Activated B cell treated with CpG ODN at 0.5 μM for 24 hours (primary cell): Measurements from ENCODE around the gene FAM193A. TPM values are rescaled to one million over a fixed set of nuclear protein-coding genes. Genes with fewer than 3 reads are reported as not detected.
A peak's percentile ranks its signal among the peaks of the same experiment; 100 is the strongest.

Source experiments
- ATAC-seq: fragments of 200-7000 bp; cut with Tn5 transposase; one replicate; pipeline ENCODE4 v1.10.0; 2021; ENCODE audit warnings: low read depth, mild to moderate bottlenecking, moderate library complexity
- CTCF ChIA-PET: fragments of 350-600 bp; sonication (Branson Sonifier 250); formaldehyde crosslinking; loops from one replicate; lab custom pipeline; 2021; ENCODE audit warnings: antibody characterized with exemption; lab: Charles Lee
- POLR2A ChIA-PET: fragments of 350-600 bp; sonication (Branson Sonifier 250); formaldehyde crosslinking; loops from one replicate; lab custom pipeline; 2021; ENCODE audit warnings: antibody characterized with exemption; lab: Charles Lee
- DNase-seq: peaks from one replicate; pipeline ENCODE4 v3.0.0; 2022
- H3K27ac Mint-ChIP-seq: one replicate; pipeline ENCODE4 v1.8.0; 2020; ENCODE audit warnings: mixed read lengths
- H3K27me3 Mint-ChIP-seq: one replicate; pipeline ENCODE4 v1.8.0; 2021; ENCODE audit warnings: mixed read lengths
- H3K36me3 Mint-ChIP-seq: one replicate; pipeline ENCODE4 v1.8.0; 2021; ENCODE audit warnings: low read depth, mixed read lengths
- H3K4me1 Mint-ChIP-seq: one replicate; pipeline ENCODE4 v1.8.0; 2021; ENCODE audit warnings: mixed read lengths
- H3K4me3 Mint-ChIP-seq: one replicate; pipeline ENCODE4 v1.8.0; 2020; ENCODE audit warnings: mild to moderate bottlenecking, mixed read lengths
- H3K9me3 Mint-ChIP-seq: one replicate; pipeline ENCODE4 v1.8.0; 2020; ENCODE audit warnings: mixed read lengths
- CTCF ChIP-seq: fragments of 200-600 bp; IDR thresholded peaks from one replicate; pipeline ENCODE4 v1.8.0; 2022; ENCODE audit warnings: antibody characterized with exemption, mild to moderate bottlenecking
- intact Hi-C: fragments of 100-400 bp; cut with micrococcal nuclease; formaldehyde crosslinking; loops from one replicate; pipeline ENCODE4 v1.15.1; 2024
- total RNA-seq: library from RNA; stranded (reverse); gene quantifications from 2 replicates; pipeline ENCODE4 v1.2.3, GENCODE V29; 2022

FAM193A gene
- total RNA-seq, 1 donor from 2014 or later: 42.8 TPM

- TF ChIP-seq CTCF: no peak
- peaks cover 64% of the 10 kb centered on the region for H3K4me1 Mint-ChIP-seq
- POLR2A ChIA-PET: no interaction called here
These were observed 214.5 kb downstream of the FAM193A start for GRCh38 chr4:2750719-2751605.

GRCh38 chr4:2753436-2753835 is 217.0 kb downstream of the FAM193A start:
- Mint-ChIP-seq H3K9me3 (no peaks in the 10 kb centered on the region), H3K36me3 (peaks cover 22% of the 10 kb centered on the region), H3K27me3 (no peaks in the 10 kb centered on the region), H3K4me3 (peak overlapping the region; percentile 32), H3K27ac (no peak overlapping the region), H3K4me1 (peaks cover 47% of the 10 kb centered on the region)
- DNase-seq (no peak), ATAC-seq (no peak)
- POLR2A ChIA-PET: no interaction called here
- CTCF ChIA-PET: interaction anchor here (1.0 kb wide), 1 partner anchor 57 kb away, joined by 3 read pairs; no protein-coding TSS in a partner anchor
- intact Hi-C loops: no loop called here
- no peak for TF ChIP-seq CTCF

More at GRCh38 chr4:2750719-2751605, 214.5 kb downstream of the FAM193A start:
- no peaks in the 10 kb centered on the region for H3K9me3 Mint-ChIP-seq
- no peak overlapping the region for H3K4me3 Mint-ChIP-seq
- H3K36me3 Mint-ChIP-seq: peaks cover 41% of the 10 kb centered on the region
- intact Hi-C loops: no loop called here
- ATAC-seq (no peak), DNase-seq (no peak)
- CTCF ChIA-PET: no interaction called here
- H3K27ac Mint-ChIP-seq: no peak overlapping the region
- H3K27me3 Mint-ChIP-seq: no peaks in the 10 kb centered on the region

DNA sequence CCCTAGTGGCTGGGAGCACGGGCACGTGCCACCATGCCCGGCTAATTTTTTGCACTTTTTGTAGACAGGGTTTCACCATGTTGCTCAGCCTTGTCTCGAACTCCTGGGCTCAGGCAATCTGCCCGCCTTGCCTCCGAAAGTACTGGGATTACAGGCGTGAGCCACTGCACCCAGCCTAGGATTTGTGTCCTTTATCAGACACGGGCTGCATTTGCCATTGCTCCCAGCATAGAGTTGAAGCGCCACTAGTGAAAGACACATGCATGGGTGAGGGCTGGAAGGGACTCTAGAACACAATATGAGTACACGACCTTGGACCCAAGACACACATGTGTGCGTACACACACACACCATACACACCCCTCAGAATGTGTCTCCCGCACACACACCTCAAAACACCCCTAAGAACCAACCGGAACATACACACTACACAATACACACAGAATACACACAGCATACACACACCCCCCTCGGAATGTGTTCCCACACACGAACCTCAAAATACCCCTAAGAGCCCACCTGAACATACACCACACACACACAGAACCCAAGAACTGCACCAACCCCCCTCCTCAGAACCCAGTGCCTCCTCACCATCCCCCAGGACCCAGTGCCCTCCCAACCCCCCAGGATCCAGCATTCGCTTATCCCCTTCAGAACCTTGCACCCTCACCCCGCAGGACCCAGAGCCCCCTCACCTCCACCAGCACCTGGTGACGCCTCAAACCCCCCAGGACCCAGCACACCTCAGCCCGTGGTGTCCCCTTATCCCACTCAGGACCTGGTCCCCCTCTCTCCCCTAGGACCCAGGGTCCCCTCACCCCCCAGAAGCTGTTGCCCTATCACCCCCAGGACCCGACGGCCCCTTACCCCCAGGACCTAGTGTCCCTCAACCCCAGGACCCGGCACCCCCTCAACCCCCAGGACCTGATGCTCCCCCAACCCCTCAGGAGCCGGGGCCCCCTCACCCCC is 218.7 kb downstream of the FAM193A start:
- H3K36me3 Mint-ChIP-seq: peaks cover 22% of the 10 kb centered on the region
- no peaks in the 10 kb centered on the region for H3K27me3 Mint-ChIP-seq
- CTCF ChIA-PET: no interaction called here
- no peaks in the 10 kb centered on the region for H3K9me3 Mint-ChIP-seq
- intact Hi-C loops: loop anchor here (5.0 kb wide), 1 partner anchor 162 kb away; no protein-coding TSS in a partner anchor
- peak overlapping the region; percentile 81 for H3K4me3 Mint-ChIP-seq
- H3K27ac Mint-ChIP-seq: peak overlapping the region; percentile 57
- ATAC-seq (no peak), DNase-seq (no peak)
- no peak for TF ChIP-seq CTCF
- peaks cover 37% of the 10 kb centered on the region for H3K4me1 Mint-ChIP-seq
- POLR2A ChIA-PET: interaction anchor here (0.5 to 3.4 kb wide), 10 partner anchors 9 to 440 kb away, joined by 3 to 40 read pairs (median 6); partner anchors contain the start of genes ADD1 and RNF4

DNA sequence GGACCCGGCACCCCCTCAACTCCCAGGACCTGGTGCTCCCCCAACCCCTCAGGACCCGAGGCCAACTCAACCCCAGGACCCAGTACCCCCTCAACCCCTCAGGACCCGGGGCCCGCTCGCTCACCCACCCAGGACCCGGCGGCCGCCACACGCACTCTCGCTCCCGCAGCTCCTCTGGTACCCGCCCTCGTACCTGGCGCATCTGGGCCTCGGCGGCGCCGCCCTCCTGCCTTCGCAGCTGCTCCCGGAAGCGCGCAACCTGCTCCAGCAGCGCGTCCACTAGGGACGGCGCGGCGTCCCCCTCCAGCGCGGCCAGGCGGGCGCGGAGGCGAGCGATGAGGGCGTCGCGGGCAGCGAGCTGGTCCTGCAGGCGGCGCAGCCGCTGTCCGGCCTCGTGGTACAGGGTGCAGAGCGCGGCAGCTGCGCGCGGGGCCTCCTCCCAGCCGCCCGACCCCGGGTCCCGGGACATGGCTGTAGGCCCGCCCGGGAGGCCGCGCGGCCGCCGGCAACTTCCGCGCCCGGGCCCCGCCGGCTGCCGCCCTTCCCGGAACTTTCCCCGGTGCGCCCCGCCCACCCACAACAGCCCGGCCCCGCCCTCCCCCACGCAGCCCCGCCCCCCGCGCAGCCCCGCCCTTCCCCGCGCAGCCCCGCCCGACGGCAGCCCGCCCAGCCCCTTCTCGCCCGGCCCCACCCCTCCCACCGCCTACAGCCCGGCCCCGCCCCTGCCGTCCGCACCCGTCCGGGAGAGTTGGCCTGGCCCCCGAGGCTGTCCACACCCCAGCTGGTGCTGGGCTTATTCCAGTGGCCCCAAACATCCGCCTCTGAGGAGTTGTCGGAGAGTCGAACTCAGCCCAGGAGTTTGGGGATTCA is 219.6 kb downstream of the FAM193A start, which contains the start of gene TNIP2:
TNIP2 (minus strand) TSS at position 516 of the 870 bp plus-strand sequence; CDS start at position 469, 47 bp downstream.
- Mint-ChIP-seq H3K36me3 (peaks cover 16% of the 10 kb centered on the region), H3K4me1 (peaks cover 38% of the 10 kb centered on the region), H3K4me3 (peak within 1 kb of the TSS; percentile 81), H3K9me3 (no peaks in the 10 kb centered on the region), H3K27ac (peak within 1 kb of the TSS; percentile 57), H3K27me3 (no peaks in the 10 kb centered on the region)
- intact Hi-C loops: loop anchor here (1.0 to 5.0 kb wide), 3 partner anchors 10 to 161 kb away; no protein-coding TSS in a partner anchor
- ChIA-PET CTCF (interaction anchor here (0.7 kb wide), 1 partner anchor 123 kb away, joined by 4 read pairs; no protein-coding TSS in a partner anchor), POLR2A (interaction anchor here (0.5 to 3.4 kb wide), 11 partner anchors 9 to 441 kb away, joined by 3 to 40 read pairs (median 4); partner anchors contain the start of genes ADD1 and RNF4)
- ATAC-seq (peak; percentile 86), DNase-seq (peak; percentile 81)
- TF ChIP-seq CTCF: no peak
